DMS53 treated with DMSO at 0.1 percent for 48 hours (cell line): Measurements from ENCODE around the gene TECPR1.

Experiments
- DNase-seq: peaks from one replicate; lab custom pipeline; 2025; ENCODE audit not compliant: unreplicated experiment; lab: John Stamatoyannopoulos, UW

The TECPR1 gene

DNA sequence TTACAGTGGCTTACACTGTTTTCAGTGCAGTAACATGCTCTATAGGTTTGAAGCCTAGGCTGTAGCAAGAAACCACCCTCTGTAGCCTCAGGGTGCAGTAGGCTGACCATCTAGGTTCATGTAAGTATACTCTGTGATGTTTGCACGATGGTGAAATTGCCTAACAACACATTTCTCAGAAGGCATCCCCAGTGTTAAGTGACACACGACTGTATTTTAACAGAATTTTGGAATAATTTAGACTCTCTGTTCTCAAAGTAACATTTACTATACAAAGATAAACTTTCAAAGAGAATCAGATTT lies 85.4 kb downstream of the TECPR1 start:
- no peak for DNase-seq

DNA sequence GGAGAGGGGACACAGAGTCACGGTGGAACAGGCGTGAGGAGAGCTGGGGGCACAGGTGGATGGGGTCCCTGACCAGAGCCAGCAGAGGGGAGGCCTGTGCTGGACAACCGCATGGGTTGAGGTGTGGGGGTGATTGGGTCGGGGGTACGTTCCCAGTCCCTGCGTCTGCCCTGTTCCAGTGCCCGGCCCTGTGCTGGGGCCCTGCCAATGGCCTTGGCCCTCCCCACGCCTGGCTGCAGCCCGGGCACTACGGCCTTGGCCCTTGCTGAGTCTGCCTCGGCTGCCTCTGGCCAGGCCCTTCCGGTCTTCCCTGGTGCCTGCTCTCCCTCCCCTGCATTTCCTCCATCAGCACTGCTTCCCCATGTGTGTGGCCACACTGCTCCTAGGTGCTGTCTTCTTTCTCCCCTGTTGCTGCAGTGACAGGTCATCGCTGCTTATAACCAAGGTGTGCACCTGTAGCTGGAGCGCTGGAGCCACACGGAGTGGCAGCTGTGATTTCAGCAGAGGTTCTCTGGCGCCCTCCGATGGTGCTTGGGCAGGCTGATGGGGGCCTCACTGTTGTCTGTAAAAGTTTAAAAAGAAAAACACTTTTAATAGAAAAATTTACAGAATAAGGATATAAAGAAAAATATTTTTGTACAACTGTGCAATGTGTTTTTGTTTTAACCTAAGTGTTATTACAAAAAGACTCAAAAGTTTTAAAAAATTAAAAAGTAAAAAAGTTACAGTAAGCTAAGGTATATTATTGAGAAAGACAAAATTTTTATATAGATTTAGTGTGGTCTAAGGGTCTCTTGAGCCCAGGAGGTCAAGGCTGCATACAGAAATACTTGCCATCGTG lies 86.0 kb downstream of the TECPR1 start:
- DNase-seq = peak; percentile 74
